ENCODE measurements around the gene BLCAP.

DNA sequence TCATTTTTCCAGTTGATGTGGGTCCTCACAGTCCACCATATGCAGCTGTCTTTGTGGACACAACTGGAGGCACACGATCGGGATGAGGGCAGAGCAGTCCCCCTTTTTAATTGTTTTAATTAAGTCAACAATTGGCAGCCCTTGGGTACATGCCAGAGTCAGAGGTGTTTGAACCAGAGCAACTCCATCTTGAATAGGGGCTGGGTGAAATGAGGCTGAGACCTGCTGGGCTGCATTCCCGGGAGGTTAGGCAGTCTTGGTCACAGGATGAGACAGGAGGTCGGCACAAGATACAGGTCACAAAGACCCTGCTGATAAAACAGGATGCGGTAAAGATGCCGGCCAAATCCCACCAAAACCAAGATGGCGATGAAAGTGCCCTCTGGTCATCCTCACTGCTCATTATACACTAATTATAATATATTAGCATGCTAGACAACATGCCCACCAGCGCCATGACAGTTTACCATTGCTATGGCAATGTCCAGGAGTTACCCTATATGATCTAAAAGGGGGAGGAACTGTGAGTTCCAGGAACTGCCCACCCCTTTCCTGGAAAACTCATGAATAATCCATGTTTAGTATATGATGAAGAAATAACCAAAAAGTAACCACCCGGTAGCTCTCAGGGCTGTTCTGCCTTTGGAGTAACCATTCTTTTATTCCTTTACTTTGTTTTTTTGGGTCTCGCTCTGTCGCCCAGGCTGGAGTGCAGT, 31.8 kb upstream of the BLCAP start:
- TF ChIP-seq, protein P1, sequence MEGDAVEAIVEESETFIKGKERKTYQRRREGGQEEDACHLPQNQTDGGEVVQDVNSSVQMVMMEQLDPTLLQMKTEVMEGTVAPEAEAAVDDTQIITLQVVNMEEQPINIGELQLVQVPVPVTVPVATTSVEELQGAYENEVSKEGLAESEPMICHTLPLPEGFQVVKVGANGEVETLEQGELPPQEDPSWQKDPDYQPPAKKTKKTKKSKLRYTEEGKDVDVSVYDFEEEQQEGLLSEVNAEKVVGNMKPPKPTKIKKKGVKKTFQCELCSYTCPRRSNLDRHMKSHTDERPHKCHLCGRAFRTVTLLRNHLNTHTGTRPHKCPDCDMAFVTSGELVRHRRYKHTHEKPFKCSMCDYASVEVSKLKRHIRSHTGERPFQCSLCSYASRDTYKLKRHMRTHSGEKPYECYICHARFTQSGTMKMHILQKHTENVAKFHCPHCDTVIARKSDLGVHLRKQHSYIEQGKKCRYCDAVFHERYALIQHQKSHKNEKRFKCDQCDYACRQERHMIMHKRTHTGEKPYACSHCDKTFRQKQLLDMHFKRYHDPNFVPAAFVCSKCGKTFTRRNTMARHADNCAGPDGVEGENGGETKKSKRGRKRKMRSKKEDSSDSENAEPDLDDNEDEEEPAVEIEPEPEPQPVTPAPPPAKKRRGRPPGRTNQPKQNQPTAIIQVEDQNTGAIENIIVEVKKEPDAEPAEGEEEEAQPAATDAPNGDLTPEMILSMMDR (conservative IDR thresholded peaks at IDR 0.05), result no peak
- TF ChIP-seq EZH2 (IDR thresholded peaks at IDR 0.05; ENCODE audit: low read depth), result no peak

All from PC-9 (cell line).